ENCODE results near the gene ARHGAP26.
A peak's percentile ranks its signal among the peaks of the same experiment; 100 is the strongest.
"Not testable (repeated sequence)": the region's sequence is repeated elsewhere in the genome, so short reads cannot be mapped to it uniquely, and the experiment has no call there.

ARHGAP26 gene

DNA sequence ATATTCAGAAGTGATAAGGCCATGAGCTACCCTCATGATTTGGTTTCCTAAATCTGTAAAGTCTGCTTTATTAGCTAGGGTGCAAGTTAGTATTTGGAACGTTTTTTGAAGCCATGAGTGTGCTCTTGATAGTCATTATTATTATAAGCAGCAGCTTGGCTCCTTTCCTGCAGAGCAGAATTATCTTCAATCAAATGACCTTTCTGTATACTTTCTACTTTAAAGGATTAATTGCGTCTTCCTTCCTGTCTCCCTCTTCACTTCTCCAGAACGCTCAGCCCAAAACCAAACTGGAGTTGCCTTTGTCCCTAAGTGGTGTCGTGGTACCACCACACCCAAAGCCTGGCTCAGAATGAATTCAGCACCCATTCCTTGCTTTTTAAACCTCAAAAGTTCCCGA, 211.3 kb downstream of the ARHGAP26 start:
- DNase-seq (ENCODE audit: low read depth, low spot score), result no peak

DNA sequence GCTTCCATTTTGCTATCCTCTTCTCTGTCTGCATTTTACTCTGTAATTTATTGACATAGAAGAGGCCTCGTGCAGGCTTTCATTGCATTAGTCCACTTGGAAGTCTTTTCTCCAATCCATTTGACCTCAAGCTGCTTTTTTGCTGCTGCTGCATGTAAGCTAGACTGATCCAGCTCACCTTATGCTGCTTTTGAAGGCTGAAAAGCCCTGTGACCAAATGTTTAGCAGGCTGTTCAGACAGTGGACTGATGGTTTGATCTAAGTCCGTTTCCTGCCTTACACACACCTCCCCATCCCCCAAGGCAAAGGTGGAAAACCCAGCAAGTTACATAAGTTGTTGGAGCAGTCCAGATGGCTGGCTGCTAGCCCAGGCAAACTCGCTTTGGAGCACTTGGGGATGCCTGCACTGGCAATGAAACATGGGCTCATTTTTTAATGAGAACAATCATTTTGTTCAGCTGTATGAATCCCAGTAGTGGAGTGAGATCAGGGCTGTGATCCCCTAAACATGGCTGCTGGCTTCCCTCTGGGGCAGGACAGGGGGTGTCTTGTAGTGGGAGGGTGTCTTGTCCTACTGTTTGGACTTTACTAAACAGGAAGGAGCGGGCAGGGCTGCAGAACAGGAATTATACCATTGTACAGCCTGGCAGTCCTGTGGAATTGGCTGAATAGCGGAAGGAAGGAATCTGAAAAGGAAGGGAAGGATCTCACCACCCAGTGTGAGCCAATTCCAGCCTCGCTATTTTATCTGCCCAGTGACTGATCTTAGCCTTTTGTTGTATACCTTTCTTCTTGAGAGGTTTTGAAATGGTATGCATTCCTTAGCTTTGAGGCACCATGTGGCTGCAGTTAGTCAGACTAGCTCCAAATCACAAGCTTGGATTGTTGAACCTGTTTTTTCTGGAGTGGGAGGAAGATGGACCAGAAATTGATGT, 212.0 kb downstream of the ARHGAP26 start:
- no peak for DNase-seq (ENCODE audit: low read depth, low spot score)

DNA sequence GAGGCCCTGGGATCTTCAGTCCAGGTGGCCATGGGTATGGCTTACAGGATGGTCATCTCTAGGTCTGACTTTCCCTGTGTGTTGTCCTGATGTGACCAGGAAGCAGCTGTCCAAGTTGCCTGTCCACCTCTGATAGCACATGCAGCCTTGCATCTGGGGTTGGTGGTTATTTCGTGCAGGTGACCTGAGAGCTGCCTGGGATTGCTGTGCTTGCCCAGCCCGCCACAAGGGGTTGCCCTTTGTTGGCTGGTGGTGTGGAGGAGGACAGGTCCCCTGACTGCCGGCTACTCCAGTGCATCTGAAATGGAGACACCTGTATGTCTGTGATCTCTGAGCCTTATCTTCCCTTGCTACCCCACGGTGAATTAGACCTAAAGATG, 212.6 kb downstream of the ARHGAP26 start:
- DNase-seq (ENCODE audit: low read depth, low spot score), result no peak

DNA sequence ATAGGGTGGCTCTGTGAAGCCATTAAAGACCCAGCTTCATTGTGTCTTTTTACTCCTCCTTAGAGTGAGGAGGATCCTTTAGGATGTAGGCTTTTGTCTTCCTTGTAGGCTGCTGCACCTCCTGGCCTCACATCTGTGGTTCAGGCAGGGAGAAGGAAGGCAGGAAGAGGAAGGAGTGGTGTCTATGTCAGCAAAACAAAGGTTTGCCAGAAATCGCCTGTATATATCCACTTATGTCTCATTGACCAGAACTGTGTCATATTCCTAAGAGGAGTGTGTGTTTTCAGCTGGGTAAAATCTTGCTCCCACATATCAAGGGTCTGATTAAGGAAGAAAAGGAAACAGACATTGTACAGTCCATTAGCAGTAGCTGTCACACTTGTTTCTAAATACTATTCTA, 213.8 kb downstream of the ARHGAP26 start:
- DNase-seq (ENCODE audit: low read depth, low spot score), result no peak

DNA sequence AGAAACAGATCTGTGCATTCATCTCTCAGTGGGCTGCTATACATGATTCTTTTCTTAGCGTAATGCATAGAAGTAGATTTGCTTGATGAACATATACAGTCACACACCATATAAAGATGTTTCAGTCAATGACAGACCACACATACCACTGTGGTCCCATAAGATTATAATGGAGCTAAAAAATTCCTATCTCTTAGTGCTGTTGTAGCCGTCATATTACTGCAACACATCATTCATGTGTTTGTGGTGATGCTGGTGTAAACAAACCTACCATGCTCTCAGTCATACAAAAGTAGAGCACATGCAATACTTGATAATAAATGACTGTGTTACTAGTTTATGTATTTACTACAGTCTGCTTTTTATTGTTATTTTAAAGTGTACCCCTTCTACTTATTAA, 214.3 kb downstream of the ARHGAP26 start:
- DNase-seq (ENCODE audit: low read depth, low spot score), result no peak

DNA sequence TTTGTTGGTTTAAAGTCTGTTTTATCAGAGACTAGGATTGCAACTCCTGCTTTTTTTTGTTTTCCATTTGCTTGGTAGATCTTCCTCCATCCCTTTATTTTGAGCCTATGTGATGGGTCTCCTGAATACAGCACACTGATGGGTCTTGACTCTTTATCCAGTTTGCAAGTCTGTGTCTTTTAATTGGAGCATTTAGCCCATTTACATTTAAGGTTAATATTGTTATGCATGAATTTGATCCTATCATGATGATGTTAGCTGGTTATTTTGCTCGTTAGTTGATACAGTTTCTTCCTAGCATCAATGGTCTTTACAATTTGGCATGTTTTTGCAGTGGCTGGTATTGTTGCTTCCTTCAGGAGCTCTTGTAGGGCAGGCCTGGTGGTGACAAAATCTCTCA, 219.1 kb downstream of the ARHGAP26 start:
- not testable (repeated sequence) for DNase-seq (ENCODE audit: low read depth, low spot score)

DNA sequence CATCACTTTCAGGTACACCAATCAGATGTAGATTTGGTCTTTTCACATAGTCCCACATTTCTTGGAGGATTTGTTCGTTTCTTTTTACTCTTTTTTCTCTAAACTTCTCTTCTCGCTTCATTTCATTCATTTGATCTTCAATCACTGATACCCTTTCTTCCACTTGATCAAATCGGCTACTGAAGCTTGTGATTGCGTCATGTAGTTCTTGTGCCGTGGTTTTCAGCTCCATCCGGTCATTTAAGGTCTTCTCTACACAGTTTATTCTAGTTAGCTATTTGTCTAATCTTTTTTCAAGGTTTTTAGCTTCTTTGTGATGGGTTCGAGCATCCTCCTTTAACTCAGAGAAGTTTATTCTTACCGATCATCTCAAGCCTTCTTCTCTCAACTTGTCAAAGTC, 219.9 kb downstream of the ARHGAP26 start:
- DNase-seq (ENCODE audit: low read depth, low spot score), result not testable (repeated sequence)

DNA sequence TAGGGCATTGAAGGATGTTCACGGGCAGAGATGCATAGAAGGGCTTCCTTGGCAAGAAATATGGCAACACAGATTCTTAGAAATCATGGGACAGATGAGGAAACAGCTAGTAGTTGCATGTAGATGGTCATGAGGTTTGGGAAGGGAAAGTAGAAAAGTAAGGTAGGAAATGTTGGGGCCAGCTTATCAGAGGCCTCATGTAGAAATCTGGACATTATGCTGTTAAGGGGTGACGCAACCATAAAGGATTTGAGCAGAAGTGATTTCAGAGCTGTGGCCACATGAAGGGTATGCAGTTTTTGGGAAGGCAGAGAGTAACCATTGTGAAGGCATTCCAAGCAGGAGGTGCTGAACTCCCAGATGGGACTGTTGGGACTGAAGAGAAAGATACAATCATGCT, 224.0 kb downstream of the ARHGAP26 start:
- DNase-seq (ENCODE audit: low read depth, low spot score), result no peak

DNA sequence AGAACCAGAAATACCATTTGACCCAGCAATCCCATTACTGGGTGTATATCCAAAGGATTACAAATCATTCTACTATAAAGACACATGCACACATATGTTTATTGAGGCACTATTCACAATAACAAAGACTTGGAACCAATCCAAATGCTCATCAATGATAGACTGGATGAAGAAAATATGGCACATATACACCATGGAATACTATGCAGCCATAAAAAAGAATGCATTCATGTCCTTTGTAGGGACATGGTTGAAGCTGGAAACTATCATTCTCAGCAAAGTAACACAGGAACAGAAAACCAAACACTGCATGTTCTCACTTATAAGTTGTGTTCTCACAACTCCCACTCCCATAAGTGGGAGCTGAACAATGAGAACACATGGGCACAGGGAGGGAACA, 225.4 kb downstream of the ARHGAP26 start:
- not testable (repeated sequence) for DNase-seq (ENCODE audit: low read depth, low spot score)

DNA sequence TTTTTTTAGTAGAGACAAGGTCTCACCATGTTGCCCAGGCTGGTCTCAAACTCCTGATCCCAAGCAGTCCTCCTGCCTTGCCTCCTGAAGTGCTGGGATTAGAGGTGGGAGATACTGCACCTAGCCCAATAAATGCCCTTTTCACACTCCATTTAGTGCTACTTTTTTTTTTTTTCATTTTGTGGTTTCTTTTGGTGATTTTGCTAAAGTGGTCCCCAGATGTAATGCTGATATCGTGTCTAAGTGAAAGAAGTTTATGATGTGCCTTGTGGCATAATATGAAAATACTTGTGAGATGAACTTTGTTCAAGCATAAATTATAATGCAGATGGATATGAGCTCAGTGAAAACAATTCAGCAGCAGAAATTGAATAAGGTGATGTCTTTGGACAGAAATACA, 227.4 kb downstream of the ARHGAP26 start:
- no peak for DNase-seq (ENCODE audit: low read depth, low spot score)

DNA sequence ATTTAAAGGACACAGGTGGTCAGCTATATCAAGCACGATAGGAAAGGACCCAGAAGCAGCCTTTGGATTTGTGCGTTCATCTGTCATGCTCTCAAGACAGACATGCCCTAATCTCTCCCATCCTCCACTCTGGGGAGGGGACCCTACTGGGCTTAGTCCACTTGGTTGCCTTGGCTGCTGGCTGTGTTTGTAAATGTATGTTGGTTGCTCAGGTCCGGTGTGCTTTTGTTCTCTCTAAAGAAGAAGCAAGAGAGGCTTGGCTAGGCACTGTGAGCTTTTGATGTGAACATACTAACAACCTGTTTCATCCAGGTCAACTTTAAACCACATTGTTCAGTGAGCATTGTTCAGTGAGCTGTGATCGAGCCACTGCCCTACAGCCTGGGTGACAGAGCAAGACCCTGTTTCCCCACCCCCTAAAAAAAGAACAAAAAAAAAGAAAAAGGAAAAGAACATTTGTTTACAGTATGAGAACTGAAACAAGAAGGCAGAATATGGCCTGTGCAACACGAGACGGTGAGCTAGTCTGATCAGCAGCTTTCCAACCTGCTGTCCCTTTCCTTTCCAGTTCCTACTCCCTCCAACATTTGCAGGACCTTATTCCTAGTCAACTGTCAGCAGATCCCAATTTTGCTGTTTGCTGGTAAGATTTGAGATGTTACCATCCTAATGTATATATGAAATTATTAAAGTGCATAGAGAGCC, 228.3 kb downstream of the ARHGAP26 start:
- DNase-seq (ENCODE audit: low read depth, low spot score), result no peak

DNA sequence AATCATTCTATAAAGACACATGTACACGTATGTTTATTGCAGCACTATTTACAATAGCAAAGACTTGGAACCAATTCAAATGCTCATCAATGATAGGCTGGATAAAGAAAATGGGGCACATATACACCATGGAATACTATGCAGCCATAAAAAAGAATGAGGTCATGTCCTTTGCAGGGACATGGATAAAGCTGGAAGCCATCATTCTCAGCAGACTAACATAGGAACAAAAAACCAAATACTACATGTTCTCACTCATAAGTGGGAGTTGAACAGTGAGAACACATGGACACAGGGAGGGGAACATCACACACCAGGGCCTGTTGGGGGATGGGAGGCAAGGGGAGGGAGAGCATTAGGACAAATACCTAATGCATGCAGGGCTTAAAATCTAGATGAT, 230.4 kb downstream of the ARHGAP26 start:
- DNase-seq (ENCODE audit: low read depth, low spot score), result not testable (repeated sequence)

DNA sequence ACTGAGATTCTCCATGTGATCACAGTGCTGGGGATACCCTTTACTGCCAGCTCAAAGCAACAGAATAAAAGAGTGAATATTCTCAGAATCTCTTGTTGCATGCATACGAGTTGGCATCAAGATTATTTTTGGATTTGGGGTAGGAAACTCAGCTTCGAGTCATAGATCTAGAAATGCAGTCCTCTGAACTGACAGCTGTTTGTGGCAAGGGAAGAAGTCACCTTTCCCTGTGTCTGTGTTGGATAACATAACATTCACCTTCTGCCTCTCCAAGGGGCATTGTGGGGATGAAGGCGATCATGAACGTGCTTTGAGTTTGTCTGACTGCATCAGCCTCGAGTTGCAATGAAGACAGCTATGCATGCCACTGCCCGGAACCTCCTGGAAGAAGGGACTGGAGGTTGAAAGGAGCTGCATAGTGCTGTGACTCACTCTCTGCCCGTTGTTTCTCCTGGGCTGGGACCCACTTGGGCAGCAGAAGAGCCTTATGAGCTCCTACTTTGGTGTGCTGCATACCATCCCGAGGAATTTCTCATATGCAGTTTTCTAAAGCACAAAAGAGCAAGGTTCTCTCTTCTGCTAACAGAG, 231.7 kb downstream of the ARHGAP26 start:
- DNase-seq (ENCODE audit: low read depth, low spot score), result no peak

DNA sequence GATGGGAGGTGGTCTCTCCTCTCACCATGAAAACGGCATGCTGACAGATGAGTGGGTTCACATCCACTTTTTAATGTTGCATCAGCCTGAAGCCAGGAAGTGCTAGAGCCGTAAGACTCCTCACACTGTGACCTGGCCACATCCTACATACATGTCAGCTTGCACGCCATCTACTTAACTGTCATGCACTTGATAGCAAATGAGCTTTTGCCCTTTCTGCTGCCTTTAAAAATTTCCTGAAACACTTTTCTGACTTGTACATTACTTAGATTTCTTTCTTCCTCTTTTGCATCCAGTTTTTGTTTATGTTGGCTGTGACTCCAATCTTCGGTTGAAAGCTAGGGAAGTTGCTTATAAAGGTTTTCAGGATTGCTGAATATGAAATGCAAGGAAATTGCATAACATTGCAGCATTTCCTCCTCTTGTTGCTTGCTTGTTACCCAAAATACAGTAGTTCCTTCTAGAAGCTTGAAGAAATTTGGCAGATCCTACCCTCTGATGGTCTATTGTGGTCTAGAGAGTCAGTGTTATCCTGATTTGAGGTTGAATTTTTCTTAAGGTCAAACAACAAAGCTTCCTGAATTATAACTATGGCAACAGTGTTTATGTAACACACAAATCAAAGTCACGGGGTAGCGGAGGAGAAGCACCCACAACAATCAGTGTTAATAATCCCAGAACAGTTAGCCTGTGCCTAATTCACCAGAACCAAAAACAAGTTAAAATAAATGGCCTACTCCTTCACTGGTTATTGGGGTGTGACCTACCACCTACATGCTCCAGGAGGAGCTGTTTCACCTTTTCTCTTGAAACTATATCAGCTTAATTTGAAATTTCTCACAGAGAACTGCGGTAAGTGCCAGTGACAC, 232.5 kb downstream of the ARHGAP26 start:
- DNase-seq (ENCODE audit: low read depth, low spot score), result peak; percentile 26

DNA sequence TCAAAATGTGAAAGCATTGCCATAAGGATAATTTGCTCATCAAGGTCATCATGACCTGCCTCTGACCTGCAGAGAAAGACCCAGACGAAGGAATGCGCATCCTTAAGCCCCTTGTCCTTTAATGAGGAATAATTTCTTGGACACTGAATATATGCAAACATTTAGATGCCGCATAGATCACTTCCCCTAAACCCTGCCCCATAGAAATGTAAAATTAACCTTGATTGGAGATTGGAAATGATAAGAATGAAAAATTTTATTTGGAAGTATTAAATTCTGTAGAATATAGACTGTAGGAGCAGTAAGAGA, 233.1 kb downstream of the ARHGAP26 start:
- no peak for DNase-seq (ENCODE audit: low read depth, low spot score)

DNA sequence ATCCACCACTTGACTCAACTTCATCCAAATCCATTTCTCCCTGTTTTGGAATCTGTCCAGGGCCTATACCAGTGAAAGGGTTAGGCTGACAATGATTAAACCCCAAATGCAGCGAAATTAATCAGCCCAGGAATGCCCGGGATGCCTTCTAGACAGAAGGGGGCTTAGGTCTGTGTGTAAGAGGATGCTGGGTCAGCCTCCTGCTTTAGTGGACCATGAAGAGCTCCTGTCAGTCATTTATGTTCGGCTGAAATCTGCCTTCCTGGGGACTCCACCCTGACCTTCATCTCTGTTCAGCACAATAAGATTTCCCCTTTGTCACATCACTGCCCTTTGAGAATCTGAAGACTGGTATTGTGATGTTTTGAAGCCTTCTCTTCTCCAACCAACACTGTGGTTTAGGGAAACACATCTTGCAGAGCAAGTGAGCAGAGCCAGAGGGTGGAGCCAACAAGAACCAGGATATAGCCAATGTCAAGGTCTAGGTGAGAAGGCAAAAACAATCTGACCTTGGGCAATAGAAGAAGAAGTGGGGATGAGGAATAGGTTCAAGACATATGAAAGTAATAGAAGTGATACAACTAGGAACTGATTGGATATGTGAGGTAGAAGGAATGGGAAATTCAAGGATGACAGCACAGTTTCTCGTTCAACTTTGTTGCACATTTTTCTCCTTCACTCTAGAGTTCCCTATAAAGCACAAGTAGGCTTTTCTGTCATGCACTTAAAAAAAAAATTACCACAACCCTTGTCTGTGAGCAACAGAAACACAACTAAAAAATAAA, 234.4 kb downstream of the ARHGAP26 start:
- DNase-seq (ENCODE audit: low read depth, low spot score), result no peak

DNA sequence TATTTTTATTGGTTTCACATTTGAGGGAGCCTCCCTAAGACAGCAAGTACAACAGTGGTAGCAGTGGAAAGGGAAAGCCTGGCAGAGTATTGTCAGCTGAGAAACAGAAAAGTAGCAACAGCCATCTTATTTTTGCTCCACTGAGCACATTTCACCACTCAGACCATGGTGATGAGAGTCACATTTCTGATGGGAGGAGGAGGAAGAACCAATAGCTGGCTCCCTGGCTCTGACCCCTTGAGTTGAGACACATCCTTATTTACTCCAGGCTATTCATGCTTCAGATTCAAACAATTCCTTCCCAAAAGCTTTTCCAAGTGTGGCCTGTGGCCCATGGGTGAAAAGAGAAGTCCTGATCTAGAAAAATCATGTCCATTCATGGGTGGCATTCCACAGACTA, 236.3 kb downstream of the ARHGAP26 start:
- DNase-seq (ENCODE audit: low read depth, low spot score), result no peak

DNA sequence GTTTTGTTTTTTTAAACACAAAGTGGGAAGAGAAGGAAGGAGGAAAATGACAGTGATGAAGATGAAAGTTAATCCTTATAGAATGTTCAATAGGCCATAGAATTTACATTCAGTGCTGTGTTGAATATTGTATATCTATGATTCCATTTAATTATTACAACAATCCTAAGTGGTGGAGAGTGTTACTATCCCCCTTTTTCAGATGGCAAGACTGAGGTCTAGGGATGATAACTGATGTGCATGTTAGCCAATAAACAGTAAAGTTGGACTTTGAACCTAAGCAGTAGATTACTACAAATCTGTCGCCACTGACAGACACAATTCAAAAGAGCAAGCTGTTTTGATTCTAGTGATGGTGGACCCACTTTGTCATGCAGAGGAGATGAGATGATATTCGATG, 237.9 kb downstream of the ARHGAP26 start:
- DNase-seq (ENCODE audit: low read depth, low spot score), result no peak

DNA sequence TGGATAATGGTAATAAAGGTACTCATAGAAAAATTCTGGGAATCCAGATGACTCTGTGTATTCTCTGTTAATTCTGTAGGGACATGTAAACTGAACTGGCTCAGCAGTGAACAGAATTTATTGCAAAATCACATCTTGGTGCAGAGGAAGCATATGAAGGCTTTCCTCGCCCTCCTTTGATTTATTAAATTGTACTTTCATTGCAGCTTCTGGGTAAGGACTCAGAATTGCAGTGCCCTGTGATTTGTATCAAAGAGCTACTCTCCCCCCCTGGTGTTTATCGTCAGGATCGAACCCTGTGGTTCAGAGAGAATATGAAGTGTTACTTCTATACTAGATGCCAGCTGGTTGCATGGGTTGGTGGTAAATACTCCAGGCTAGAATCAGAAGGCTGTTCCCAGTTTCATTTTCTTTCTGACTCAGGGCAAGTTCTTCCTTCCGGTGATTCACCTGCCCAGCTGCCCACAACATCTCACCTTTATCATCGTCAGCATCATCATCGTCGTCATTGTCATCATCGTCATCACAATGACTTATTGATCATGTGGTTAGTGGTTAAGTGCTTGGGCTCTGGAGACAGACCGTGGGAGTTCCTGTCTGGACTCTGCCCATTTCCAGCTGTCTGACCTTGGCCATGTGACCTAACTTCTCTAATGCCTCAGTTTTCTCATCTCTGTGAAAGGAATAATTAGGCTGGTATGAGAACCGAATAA, 238.8 kb downstream of the ARHGAP26 start:
- peak; percentile 67 for DNase-seq (ENCODE audit: low read depth, low spot score)

DNA sequence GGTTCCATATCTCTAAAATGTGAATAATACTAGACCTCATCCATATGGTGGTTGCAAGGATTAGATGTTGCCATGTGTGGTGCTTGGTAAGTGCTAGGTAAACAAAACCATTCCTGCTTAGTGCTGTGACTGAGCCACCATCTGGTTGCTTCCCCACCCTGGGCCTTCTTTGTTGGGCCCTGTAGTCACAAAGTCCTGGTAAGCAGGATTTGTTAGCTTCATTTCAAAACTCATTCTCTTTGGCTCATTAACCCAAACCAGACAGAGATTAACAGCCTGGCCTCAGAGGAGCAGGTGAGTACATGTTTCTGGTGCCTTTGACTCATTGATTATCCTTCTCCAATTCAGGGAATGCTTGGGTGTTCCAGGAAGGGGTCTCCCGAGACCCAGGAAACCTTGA, 240.2 kb downstream of the ARHGAP26 start:
- no peak for DNase-seq (ENCODE audit: low read depth, low spot score)
